Activated naive CD8-positive, alpha-beta T cell treated with anti-CD3 and anti-CD28 coated beads, Interleukin-2, amount 50 U/mL, for 24 hours (primary cell): Measurements from ENCODE around the gene RPH3AL.

Experiments used
- ATAC-seq: fragments of 150-1000 bp; cut with Tn5 transposase; one replicate; pipeline ENCODE4 v1.10.0; 2021
- DNase-seq: peaks from one replicate; pipeline ENCODE4 v3.0.0; 2021
- H3K27ac Mint-ChIP-seq: one replicate; pipeline ENCODE4 v1.8.0; 2021; ENCODE audit warnings: mild to moderate bottlenecking, mixed read lengths
- H3K27me3 Mint-ChIP-seq: one replicate; pipeline ENCODE4 v1.8.0; 2021; ENCODE audit warnings: mixed read lengths
- H3K36me3 Mint-ChIP-seq: one replicate; pipeline ENCODE4 v1.8.0; 2021; ENCODE audit warnings: low read depth, mixed read lengths
- H3K4me1 Mint-ChIP-seq: one replicate; pipeline ENCODE4 v1.8.0; 2021; ENCODE audit warnings: mixed read lengths
- H3K4me3 Mint-ChIP-seq: one replicate; pipeline ENCODE4 v1.8.0; 2021; ENCODE audit warnings: mild to moderate bottlenecking, moderate library complexity, mixed read lengths
- H3K9me3 Mint-ChIP-seq: one replicate; pipeline ENCODE4 v1.8.0; 2021; ENCODE audit warnings: mixed read lengths

RPH3AL gene

GRCh38 chr17:300881-301280 lies 51.7 kb downstream of the RPH3AL start:
- H3K4me3 Mint-ChIP-seq = no peak overlapping the region
- DNase-seq (no peak), ATAC-seq (no peak)
- no peaks in the 10 kb centered on the region for H3K36me3 Mint-ChIP-seq
- H3K27ac Mint-ChIP-seq = no peak overlapping the region
- H3K27me3 Mint-ChIP-seq = no peaks in the 10 kb centered on the region
- no peaks in the 10 kb centered on the region for H3K4me1 Mint-ChIP-seq
- H3K9me3 Mint-ChIP-seq = no peaks in the 10 kb centered on the region

- ATAC-seq (no peak), DNase-seq (no peak)
- no peaks in the 10 kb centered on the region for H3K9me3 Mint-ChIP-seq
- H3K27ac Mint-ChIP-seq = no peak overlapping the region
- H3K27me3 Mint-ChIP-seq = no peaks in the 10 kb centered on the region
- H3K4me1 Mint-ChIP-seq = no peaks in the 10 kb centered on the region
- no peaks in the 10 kb centered on the region for H3K36me3 Mint-ChIP-seq
- no peak overlapping the region for H3K4me3 Mint-ChIP-seq
These were observed 53.1 kb downstream of the RPH3AL start for GRCh38 chr17:299546-299945.

DNA sequence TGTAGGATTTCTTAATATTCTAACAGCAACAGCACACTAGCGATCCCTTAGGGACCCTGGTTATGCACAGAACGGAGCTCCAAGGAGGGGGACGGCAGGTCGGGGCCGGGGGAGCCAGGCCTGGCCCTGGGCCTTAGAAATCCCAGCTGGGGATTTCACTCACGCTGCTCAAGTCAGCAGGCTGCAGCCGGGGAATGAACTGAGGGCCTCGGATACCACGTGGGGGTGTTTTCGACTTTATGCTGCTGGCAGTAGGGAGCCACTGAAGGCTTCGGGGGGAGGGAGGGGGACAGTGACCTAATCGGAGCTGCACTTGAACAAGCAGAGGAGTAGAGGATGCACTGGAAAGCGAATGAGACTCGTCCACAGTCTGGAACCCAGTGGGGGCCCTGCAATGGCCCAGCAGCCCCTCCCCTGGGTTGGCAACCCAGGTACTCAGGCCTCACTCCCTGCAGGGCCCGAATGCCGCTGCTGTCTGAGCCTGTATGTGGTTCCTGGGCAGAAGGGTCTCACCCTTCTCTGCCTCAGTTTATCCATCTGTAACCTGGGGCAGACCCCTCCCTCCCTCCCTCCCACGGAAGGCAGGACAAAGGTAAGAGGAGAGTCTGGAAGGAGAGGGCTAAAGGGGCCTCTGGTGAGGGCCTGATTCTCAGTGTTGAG lies 53.7 kb downstream of the RPH3AL start:
- Mint-ChIP-seq H3K4me1 (no peaks in the 10 kb centered on the region), H3K27ac (no peak overlapping the region), H3K4me3 (no peak overlapping the region), H3K36me3 (no peaks in the 10 kb centered on the region), H3K9me3 (no peaks in the 10 kb centered on the region), H3K27me3 (no peaks in the 10 kb centered on the region)
- DNase-seq (no peak), ATAC-seq (no peak)

DNA sequence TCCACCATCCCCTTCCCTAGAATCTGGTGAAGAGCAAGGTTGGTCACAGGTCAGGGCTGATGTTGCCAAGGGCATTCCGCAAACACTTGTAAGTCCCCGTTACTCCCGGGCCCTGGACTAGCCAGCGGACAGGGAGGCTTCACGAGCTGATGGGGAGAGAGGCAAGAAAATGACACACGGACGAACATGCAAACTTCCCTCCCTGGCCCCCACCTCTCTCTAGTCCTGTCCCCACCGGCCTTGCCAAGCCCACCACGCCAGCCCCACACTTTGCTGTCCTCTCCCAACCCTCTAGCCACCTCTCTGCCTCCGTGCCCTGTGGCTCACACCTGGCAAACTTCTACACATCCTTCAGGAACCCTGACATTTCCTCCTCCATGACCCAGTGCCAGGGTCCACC lies 54.8 kb downstream of the RPH3AL start:
- H3K4me1 Mint-ChIP-seq = peaks cover 5% of the 10 kb centered on the region
- DNase-seq = no peak
- H3K27me3 Mint-ChIP-seq = no peaks in the 10 kb centered on the region

GRCh38 chr17:296906-297690 lies 55.5 kb downstream of the RPH3AL start:
- ATAC-seq (no peak), DNase-seq (no peak)
- H3K36me3 Mint-ChIP-seq = no peaks in the 10 kb centered on the region
- peaks cover 6% of the 10 kb centered on the region for H3K4me1 Mint-ChIP-seq
- no peaks in the 10 kb centered on the region for H3K27me3 Mint-ChIP-seq
- no peak overlapping the region for H3K4me3 Mint-ChIP-seq
- H3K9me3 Mint-ChIP-seq = no peaks in the 10 kb centered on the region
- H3K27ac Mint-ChIP-seq = no peak overlapping the region

More for the DNA sequence above, 54.8 kb downstream of the RPH3AL start:
- Mint-ChIP-seq H3K9me3 (no peaks in the 10 kb centered on the region), H3K4me3 (no peak overlapping the region), H3K36me3 (no peaks in the 10 kb centered on the region), H3K27ac (no peak overlapping the region)
- no peak for ATAC-seq

DNA sequence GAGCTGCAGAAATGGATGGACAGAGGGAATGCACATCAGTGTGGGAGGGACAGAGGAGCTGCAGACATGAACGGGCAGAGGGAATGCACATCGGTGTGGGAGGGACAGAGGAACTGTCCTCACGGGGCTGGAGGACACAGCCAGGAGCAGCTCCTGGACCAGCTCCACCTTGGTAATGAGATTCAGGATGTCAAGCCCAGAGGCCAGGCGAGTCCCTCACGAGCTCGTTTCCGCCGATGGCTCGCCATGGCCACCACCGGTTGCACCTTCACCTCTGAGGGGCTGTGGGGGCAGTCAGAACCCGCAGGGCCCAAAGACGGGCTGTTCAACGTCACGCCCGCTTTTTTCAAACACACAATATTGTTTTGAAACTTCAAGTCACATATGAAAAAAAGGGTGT lies 56.2 kb downstream of the RPH3AL start:
- no peaks in the 10 kb centered on the region for H3K36me3 Mint-ChIP-seq
- no peak for DNase-seq
- H3K4me1 Mint-ChIP-seq = peaks cover 6% of the 10 kb centered on the region
- no peak overlapping the region for H3K27ac Mint-ChIP-seq
- H3K4me3 Mint-ChIP-seq = no peak overlapping the region
- no peaks in the 10 kb centered on the region for H3K9me3 Mint-ChIP-seq
- H3K27me3 Mint-ChIP-seq = no peaks in the 10 kb centered on the region
- no peak for ATAC-seq

DNA sequence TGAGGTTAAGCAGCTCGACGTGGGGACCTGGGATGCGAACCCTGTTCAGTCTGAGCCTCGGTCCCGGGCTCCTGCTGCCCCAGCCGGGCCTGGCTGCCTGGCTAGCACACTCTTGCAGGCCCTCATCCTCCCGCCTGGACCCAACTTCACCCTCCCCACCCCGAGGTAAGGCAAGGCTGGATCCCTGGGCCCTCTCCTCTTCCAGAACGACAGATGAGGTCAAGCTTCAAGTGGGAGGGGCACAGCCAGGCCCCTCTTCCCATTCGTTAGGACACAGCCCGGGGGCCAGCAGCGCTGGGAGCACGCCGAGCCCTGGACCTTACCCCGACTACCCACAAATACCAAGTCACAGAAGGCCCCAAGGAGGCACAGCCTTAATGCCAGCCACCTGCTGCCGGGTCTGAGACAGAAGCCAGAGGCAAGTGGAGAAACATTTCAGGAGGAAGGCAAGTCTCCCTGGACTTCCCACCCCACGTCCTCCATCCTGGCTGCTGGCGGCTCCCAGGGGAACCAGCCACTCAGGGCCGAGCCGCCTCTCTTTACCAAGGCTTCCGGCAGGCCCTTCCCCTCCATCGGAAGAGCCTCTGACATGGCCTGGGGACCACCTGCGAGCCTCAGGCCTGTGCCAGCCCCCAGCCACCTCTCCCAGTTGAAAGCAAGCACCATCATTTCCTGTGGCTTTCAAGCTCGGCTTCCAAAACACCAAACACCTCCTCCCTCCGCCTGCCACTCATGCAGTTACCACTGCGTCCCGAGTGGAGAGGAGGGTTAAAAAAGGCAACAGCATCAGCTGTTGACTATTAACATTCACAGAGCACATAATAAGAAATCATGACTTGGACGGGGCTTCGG lies 59.9 kb downstream of the RPH3AL start:
- Mint-ChIP-seq H3K4me3 (no peak overlapping the region), H3K4me1 (peaks cover 7% of the 10 kb centered on the region), H3K27ac (no peak overlapping the region), H3K27me3 (no peaks in the 10 kb centered on the region), H3K36me3 (no peaks in the 10 kb centered on the region), H3K9me3 (no peaks in the 10 kb centered on the region)
- ATAC-seq (no peak), DNase-seq (no peak)

DNA sequence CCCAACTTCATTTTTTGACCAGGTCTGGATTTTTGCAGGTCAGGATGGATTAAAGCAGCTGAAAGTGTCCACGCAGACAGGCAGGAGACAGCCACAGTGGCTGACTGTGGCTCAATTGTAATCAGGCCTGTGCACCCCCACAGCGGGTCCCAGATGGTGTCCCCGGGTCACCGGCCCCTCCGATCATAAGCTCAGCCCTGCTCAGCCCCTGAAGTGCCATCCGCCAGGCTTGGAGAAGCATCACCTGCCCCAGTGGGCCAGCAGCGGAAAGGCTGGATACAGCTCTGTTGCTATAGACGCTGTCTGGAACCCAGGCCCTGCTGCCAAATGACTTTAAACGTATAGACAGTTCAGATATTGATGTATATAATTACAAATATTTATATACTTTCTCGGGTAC lies 60.6 kb downstream of the RPH3AL start:
- Mint-ChIP-seq H3K36me3 (no peaks in the 10 kb centered on the region), H3K27ac (no peak overlapping the region), H3K4me1 (peaks cover 7% of the 10 kb centered on the region), H3K4me3 (no peak overlapping the region), H3K27me3 (no peaks in the 10 kb centered on the region), H3K9me3 (no peaks in the 10 kb centered on the region)
- no peak for DNase-seq
- no peak for ATAC-seq

DNA sequence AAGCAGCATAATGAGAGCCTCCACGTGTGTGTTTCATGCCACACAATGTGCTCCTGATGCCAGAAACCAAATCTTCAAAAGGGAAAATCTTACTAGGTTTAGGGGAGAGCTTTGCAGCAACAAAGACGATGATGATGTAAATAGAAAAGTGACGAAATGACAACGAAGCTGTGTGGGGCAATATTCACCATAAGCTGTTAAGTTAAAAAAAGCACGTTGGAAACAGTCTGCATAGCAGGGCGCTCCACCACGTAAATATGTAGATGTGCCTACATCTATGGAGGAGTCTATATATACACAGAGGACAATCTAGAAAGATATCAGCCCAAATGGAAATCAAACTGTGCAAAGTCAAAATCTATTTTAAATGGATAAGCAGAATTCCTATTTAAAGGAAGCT lies 61.0 kb downstream of the RPH3AL start:
- no peak for ATAC-seq
- H3K36me3 Mint-ChIP-seq = no peaks in the 10 kb centered on the region
- no peak overlapping the region for H3K4me3 Mint-ChIP-seq
- H3K4me1 Mint-ChIP-seq = peaks cover 7% of the 10 kb centered on the region
- no peak for DNase-seq
- H3K27ac Mint-ChIP-seq = no peak overlapping the region
- no peaks in the 10 kb centered on the region for H3K9me3 Mint-ChIP-seq
- no peaks in the 10 kb centered on the region for H3K27me3 Mint-ChIP-seq

GRCh38 chr17:290626-291025 lies 62.0 kb downstream of the RPH3AL start:
- DNase-seq (no peak), ATAC-seq (no peak)
- H3K4me1 Mint-ChIP-seq = peaks cover 7% of the 10 kb centered on the region
- H3K27me3 Mint-ChIP-seq = no peaks in the 10 kb centered on the region
- H3K9me3 Mint-ChIP-seq = no peaks in the 10 kb centered on the region
- H3K36me3 Mint-ChIP-seq = no peaks in the 10 kb centered on the region
- H3K27ac Mint-ChIP-seq = no peak overlapping the region
- no peak overlapping the region for H3K4me3 Mint-ChIP-seq

GRCh38 chr17:290121-290521 lies 62.5 kb downstream of the RPH3AL start:
- H3K4me3 Mint-ChIP-seq = no peak overlapping the region
- ATAC-seq = no peak
- peaks cover 7% of the 10 kb centered on the region for H3K4me1 Mint-ChIP-seq
- no peak overlapping the region for H3K27ac Mint-ChIP-seq
- DNase-seq = no peak
- no peaks in the 10 kb centered on the region for H3K27me3 Mint-ChIP-seq
- H3K36me3 Mint-ChIP-seq = no peaks in the 10 kb centered on the region
- no peaks in the 10 kb centered on the region for H3K9me3 Mint-ChIP-seq

DNA sequence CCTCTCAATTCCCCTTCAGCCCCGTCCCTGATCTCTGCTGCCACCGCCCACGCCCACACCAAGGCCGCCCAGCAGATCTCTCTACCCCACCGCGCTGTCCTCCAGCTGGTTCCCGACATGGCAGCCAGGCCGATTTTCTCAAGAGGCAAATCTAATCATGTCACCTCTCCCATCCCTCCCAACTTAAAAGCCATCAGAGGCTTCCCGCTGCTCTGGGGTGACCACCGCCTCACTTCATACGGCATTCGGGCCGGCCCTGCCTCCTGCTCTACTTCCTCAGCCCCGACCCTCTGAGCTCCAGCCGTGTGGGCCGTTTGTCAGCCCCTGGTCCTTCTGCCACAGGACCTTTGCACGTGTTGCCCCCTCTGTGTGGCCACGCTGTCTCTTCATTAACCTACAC lies 63.2 kb downstream of the RPH3AL start:
- Mint-ChIP-seq H3K4me1 (peaks cover 7% of the 10 kb centered on the region), H3K4me3 (no peak overlapping the region), H3K9me3 (no peaks in the 10 kb centered on the region), H3K27me3 (no peaks in the 10 kb centered on the region), H3K27ac (no peak overlapping the region), H3K36me3 (no peaks in the 10 kb centered on the region)
- DNase-seq = no peak
- no peak for ATAC-seq

- ATAC-seq (no peak), DNase-seq (no peak)
- no peaks in the 10 kb centered on the region for H3K27me3 Mint-ChIP-seq
- no peaks in the 10 kb centered on the region for H3K9me3 Mint-ChIP-seq
- no peak overlapping the region for H3K27ac Mint-ChIP-seq
- H3K4me1 Mint-ChIP-seq = peaks cover 7% of the 10 kb centered on the region
- H3K36me3 Mint-ChIP-seq = no peaks in the 10 kb centered on the region
- no peak overlapping the region for H3K4me3 Mint-ChIP-seq
These were observed 63.7 kb downstream of the RPH3AL start for GRCh38 chr17:288802-289356.

DNA sequence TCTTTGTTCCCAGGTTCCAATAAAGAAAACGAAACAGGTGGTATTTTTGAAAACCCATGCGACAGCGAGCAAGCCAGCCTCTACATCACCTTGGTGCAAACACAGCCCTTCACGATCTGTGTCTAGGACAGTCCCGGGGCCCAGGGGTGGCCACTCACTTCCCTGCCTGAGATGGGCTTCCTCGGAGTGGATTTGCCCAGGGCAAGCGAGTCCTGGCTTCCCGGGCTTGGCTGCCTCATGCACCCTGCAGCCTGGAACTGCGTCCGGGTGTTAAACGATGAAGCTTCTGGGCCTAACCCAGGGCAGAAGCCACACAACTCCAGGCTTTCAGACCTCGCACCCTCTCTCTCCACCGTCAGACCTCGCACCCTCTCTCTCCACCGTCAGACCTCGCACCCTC lies 66.0 kb downstream of the RPH3AL start:
- H3K27me3 Mint-ChIP-seq = no peaks in the 10 kb centered on the region
- H3K4me1 Mint-ChIP-seq = peaks cover 2% of the 10 kb centered on the region
- H3K27ac Mint-ChIP-seq = no peak overlapping the region
- ATAC-seq = no peak
- H3K4me3 Mint-ChIP-seq = no peak overlapping the region
- H3K36me3 Mint-ChIP-seq = no peaks in the 10 kb centered on the region
- no peak for DNase-seq
- no peaks in the 10 kb centered on the region for H3K9me3 Mint-ChIP-seq
